AG08395 (cell line): ENCODE data around the gene SSNA1.
A peak's percentile ranks its signal among the peaks of the same experiment; 100 is the strongest.

Experiments used
- DNase-seq: peaks from one replicate; pipeline ENCODE4 v3.0.0; 2012; ENCODE audit warnings: mixed read lengths, low spot score

The SSNA1 gene

GRCh38 chr9:137221506-137222111 is 33.1 kb downstream of the SSNA1 start:
- no peak for DNase-seq

DNA sequence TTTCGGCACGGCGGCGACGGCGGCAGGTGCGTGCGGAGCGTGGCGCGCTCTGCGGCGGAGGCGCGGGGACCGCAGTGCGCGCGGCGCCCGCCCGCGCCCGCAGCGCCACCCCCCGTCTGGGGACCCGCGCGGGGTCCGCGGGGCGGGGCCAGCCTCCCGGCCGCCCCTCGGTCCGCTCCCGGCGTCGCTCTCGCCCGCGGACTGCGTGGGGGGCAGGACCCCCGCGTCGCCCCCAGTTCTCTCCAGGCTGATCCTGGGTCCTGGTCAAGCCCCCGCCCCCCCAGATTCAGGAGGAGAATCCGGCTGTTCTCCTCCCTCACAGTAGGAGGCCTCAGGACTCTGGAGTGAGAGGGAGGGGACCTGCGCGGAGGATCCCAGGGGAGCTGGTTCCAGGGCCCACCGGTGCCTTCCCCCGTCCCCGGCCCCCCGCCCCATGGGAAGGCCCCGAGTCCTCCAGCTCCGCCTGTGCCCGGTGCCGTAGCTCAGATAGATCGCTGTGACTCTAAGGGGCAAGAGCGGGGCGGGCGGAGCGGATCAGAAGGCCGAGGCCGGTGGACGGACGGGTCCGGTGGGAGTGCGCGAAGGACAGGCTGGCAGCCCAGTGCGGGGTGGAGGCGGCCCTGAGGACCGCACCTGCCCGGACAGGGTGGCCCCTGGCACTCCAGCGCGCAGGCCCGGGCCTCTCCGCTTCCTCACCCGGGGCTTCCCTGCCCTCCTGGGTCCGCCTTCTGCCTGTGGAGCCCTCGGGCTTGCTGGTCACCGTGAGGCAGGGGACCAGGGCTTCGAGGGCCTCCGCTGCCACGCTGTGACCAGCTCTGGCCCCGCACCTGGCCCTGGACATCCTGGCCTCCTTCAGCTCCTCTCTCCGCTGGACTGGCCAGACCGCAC is 34.0 kb downstream of the SSNA1 start, which contains the start of gene RNF208:
TSS of gene RNF208 (minus strand) at position 51 of the 888 bp plus-strand sequence. CDS start 1,028 bp downstream, outside the sequence.
- no peak for DNase-seq

GRCh38 chr9:137223078-137223970 is 34.8 kb downstream of the SSNA1 start:
- peak; percentile 99 for DNase-seq

GRCh38 chr9:137224830-137225694 is 36.6 kb downstream of the SSNA1 start, which contains the start of gene CYSRT1:
Gene CYSRT1 (plus strand): TSS chr9:137225174. CDS start chr9:137225622, 448 bp downstream.
- no peak for DNase-seq

DNA sequence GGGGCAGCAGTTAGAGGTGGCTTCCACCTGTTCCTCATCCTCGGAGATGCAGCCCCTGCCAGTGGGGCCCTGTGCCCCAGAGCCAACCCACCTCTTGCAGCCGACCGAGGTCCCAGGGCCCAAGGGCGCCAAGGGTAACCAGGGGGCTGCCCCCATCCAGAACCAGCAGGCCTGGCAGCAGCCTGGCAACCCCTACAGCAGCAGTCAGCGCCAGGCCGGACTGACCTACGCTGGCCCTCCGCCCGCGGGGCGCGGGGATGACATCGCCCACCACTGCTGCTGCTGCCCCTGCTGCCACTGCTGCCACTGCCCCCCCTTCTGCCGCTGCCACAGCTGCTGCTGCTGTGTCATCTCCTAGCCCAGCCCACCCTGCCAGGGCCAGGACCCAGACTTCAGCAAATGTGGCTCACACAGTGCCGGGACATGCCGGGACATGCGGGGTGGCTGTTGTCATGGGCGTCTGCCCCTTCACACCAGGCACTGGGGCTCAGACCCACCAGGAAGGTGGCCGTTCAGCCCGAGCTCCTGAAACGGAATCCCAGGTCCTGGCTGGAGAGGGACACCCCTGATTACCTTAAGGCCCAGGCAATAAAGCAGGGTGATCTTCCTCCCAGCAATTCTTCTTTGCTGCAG is 37.3 kb downstream of the SSNA1 start:
- no peak for DNase-seq

GRCh38 chr9:137226338-137227053 is 38.0 kb downstream of the SSNA1 start:
- DNase-seq: peak; percentile 10

DNA sequence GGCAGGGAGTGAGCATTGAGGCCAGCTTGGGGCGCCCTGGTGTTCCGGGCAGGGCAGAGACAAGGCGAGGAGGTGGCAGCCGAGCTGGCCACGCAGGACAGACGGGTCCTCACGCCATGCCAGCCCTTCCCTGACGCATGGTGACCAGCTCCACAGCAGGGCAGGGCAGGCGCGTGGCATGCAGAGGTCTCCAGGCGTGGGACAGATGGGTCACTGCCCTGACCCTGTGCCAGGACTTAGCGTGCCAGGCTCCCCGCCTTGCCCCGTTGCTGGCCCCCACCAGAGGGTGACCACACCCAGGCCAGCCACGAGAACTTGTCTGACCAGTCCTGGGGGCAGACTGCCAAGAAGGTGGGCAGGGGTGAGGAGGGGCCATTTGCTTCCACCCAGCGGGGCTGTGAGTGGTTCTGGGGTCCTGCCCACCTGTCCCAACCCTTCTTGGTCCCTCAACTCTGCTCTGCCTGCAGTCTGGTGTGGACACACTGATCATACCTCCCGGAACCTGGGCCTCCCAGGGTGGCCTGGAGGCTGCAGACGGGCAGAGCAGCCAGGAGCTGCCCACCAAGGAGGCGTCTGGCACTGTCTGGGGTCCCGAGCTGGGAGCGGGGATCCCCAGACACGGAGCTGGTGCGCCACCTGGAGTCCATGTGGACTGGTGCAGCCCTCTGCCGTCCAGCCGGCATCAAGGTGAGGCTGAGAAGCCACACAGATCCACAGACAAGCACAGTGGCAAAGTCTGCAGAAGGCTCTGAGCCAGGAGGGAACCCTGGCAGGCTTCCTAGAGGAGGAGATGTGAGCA is 38.8 kb downstream of the SSNA1 start, which contains the start of gene RNF224:
TSS of gene RNF224 (plus strand) at position 449 of the 799 bp plus-strand sequence. CDS start 834 bp downstream, outside the sequence.
- peak; percentile 77 for DNase-seq

- DNase-seq: no peak
Measured at GRCh38 chr9:137227853-137228505, 39.5 kb downstream of the SSNA1 start.

DNA sequence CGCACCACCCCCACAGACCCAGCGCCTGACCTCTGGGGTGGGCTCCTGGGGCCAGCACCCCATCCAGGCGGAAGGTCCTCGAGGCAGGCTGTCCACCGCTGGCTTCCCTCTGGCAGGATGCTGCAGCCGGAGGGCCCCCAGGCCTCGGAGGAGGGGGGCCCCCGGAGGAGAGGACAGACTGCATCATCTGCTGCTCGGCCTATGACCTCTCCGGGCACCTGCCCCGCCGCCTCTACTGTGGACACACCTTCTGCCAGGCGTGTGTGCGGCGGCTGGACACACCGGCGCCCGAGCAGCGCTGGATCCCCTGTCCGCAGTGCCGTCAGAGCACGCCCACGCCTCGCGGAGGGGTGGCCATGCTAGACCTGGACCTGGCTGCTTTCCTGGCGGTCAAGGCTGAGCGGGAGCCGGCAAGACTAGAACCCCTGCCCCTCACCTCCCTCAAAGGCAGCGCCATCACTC is 40.1 kb downstream of the SSNA1 start:
- no peak for DNase-seq

- no peak for DNase-seq
Measured at GRCh38 chr9:137228968-137229896, 40.8 kb downstream of the SSNA1 start.

DNA sequence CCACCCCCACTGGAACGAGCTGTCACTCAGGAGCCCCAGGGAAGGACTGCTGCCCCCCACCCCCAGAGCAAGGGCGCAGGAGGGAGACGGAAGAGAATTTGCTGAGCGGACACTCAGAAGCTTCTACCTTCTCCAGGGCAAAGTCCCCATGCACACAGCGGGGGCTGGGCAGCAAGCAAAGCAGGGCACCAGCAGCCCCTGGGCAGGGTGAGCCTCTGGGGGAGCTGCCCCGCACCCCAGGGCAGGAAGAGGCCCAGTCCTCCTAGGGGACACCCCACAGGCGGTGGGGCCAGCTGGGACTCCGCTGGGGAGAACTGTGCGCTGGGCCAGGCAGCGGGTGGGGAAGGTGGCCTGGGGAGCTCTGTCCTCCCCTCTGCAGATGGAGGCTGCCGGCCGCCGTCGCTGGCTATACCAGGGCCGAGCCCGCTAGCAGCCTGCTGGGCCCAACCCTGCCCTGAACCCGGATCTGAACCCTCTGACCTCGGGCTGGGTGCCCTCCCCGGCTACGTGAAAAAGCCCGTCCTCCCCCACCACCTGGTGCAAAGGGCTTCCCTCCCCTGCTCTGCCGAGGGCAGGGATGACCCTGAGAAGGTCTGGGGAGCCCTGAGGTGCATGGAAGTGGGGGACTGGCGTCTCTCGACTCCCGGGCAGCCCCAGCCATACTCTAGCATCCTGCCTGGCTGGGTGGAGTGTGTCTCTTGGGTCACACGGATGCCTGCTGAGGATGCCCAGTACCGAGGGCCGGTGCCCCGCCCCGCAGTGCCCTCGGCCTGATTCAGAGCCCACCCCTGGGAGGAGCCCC is 41.6 kb downstream of the SSNA1 start:
- no peak for DNase-seq

- no peak for DNase-seq
Measured at GRCh38 chr9:137230705-137231371, 42.4 kb downstream of the SSNA1 start, which contains the start of gene SLC34A3. Gene SLC34A3 (plus strand): TSS chr9:137230901. CDS start chr9:137231703, 802 bp downstream.

DNA sequence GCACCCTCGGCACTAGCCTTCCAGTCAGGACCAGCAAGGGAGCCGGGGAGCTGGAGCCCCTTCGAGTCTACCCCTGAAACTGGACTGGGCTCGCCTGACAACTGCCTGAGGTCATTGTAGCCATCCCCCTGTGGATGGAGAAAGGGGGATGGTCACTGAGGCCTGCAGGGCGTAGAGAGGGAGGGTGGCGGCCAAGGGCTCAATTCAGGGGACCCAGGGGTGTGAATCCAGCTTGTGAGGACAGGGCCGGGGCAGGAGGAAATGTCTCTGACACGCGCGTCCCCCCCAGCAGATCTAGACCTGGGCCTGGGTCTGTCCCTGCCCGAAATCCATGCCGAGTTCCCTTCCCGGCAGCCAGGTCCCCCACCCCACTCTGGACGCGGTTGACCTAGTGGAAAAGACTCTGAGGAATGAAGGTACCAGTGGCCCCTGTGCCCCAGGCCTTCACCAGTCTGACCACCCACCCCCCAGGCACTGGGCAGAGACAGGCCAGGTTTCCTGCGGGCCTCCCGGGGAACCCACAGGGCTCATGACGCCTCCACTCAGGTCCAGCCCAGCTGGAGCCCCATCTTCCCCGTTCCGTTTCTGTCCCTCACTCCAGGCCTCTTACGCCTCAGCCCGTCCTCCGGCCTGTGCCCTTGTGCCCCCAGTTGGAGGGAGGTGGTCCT is 43.0 kb downstream of the SSNA1 start:
- DNase-seq: no peak

GRCh38 chr9:137232101-137232500 is 43.6 kb downstream of the SSNA1 start:
- DNase-seq: no peak

DNA sequence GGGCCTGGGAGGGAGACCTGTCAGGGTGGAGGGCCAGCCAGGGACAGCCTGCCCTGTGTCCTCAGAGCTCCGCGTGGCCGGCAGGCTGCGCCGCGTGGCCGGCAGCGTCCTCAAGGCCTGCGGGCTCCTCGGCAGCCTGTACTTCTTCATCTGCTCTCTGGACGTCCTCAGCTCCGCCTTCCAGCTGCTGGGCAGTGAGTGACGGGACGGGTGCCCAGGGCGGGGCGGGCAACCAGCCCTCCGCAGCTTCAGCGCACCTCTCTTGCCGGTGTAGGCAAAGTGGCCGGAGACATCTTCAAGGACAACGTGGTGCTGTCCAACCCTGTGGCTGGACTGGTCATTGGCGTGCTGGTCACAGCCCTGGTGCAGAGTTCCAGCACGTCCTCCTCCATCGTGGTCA is 44.0 kb downstream of the SSNA1 start:
- no peak for DNase-seq
